GM08714 (cell line): ENCODE measurements around the gene CYP21A2.

Experiments used
- H3K4me3 ChIP-seq: fragments of 200-500 bp; sonication (Bioruptor generic); 2 replicates; pipeline ENCODE4 v1.5.1; 2014; ENCODE audit warnings: mild to moderate bottlenecking, low read length, inconsistent platforms
- ZNF274 ChIP-seq: IDR thresholded peaks from 2 replicates; pipeline ENCODE4 v1.6.1; 2012; ENCODE audit warnings: mild to moderate bottlenecking, low read depth, low read length

The CYP21A2 gene

DNA sequence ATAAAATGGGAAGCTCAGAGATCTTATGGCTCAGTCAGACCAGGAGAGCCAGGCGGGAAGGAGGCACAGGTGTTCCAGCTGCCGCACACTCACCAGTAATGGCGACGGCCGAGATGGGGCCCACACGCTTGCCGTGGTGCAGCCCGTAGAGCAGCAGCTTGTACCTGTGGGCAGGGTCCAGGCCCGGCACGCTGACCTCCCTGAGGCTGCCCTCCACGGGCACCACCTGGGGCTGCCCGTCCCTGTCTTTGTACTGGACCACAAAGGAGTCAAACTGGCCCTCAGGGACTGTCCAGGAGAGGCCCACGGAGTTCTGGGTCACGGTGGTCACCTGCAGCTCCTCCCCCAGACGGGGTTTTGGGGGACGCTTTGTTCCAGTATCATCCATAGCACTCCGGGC is 31.2 kb downstream of the CYP21A2 start:
- TF ChIP-seq ZNF274 = no peak
- no peak overlapping the region for H3K4me3 ChIP-seq

DNA sequence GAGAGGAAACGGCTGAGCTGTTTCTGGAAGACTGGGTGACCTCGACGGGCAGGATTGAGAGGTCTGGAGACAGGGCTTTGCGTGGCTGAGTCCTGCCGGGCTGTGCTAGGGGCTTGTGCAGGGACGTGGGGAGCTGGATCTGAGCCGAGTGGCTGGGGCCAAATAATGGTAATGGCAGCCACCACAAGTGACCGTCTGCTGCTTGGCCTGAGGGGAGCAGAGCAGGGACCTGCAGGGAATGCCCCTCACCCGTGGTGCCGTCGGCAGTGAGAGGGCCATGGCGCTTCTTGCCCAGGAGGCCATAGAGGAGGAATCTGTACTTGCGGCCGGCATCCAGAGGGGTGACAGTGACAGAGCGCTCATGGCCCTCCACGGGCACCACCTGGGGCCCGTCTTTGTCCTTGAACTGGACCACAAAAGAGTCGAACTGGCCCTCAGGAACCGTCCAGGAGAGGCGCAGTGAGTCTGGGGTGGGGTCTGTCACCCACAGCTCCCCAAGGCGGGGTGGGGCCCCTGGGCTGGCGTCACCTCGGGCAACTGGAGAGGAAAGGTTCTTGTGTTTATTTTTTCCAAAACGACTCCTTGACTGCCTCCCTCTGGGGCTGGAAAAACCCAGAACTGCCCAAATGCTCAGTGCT is 31.8 kb downstream of the CYP21A2 start:
- TF ChIP-seq ZNF274 = no peak
- no peak overlapping the region for H3K4me3 ChIP-seq

DNA sequence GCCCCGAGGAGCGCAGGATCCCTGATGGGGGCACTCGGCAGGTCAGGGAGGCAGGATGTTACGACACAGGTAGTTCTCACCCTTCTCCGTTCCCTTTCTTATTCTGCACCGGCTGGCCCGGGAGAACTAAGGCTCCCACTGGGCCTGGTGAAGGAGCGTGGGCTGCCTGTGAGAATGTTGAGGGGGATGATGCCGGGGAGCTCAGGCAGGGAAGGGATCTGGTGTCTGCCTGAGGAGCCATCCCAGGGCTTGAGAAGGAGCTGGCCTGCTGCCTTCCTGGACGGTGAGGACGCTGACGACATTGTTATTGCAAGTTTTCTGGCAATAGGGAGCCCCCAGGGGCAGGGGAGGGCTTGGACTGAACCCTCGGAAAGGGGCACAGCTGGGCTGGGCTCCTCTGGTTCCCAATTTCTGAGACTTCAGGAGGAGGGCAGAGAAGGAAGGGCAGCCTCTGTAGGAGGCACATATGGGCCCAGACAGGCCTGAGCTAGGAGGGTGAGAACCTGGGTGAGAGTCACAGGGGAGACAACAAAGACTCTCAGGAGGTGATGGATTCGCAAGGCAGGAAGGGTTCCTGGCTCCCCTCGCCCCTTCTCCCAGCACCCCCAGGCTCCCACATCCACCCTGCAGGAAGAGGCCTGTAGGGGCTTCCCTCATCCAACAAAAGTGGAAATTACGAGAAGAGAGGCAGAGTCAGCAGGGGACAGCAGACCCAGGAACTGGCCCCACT is 32.8 kb downstream of the CYP21A2 start:
- no peak for TF ChIP-seq ZNF274
- H3K4me3 ChIP-seq = no peak overlapping the region

DNA sequence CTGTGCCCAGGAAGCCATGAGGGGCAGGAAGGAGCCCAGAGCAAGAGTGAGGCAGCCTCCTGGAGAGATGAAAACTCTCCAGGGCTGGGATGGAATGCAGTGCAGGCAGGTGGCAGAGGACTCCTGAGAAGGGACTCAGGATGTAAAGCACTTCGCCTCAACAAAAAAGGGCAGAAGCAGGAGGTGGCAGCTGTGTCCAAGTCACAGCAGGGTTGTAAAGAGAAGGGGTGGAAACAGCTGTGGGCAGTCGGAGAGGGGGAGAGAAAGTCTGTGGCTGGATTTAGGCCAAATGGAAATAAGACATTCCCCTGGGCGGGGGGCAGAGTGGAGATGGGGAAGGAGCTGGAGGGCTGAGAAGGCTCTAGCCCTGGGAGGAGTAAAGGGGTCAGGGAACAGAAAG is 34.9 kb downstream of the CYP21A2 start:
- no peak overlapping the region for H3K4me3 ChIP-seq
- TF ChIP-seq ZNF274 = no peak

DNA sequence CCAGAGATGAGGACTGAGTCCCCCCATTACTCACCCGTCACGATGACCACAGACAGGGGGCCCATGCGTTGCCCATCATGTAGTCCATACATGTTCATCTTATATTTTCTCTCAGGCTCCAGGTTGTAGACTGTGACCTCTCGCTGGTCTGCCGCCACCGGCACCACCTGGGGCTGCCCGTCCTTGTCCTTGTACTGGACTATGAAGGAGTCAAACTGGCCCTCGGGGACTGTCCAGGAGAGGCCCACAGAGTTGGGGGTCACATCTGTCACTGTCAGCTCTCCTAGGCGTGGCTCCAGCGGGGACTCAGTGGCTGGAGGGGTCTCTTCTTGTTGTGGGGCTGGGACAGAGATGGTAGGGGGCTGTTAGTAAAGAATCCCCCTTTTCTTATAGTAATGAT is 35.4 kb downstream of the CYP21A2 start:
- no peak overlapping the region for H3K4me3 ChIP-seq
- TF ChIP-seq ZNF274 = no peak

DNA sequence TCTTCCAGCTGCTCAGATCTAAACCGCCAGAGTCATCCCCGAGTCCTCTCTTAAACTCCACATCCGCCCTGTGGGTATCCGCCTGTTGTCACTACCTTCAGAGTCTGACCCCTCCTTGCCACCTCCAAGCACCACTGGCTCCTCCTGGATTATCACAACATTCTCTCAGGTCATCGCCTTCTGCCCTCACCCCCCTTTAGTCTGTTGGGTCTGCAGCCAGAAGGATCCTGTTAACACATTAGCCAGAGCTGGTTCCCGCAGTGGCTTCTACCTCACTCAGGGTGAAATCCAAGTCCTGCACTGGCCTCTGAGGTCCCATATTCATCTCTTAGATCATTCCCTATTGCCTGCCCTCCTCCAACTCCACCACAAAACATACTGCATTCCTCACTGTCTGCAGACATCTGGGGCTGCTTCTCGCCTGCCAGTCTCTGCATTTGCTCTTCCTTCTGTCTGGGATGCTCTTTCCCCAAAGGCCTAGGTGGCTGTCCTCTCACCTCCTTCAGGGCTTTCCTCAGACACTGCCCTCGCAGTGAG is 36.8 kb downstream of the CYP21A2 start:
- no peak overlapping the region for H3K4me3 ChIP-seq
- TF ChIP-seq ZNF274 = no peak

DNA sequence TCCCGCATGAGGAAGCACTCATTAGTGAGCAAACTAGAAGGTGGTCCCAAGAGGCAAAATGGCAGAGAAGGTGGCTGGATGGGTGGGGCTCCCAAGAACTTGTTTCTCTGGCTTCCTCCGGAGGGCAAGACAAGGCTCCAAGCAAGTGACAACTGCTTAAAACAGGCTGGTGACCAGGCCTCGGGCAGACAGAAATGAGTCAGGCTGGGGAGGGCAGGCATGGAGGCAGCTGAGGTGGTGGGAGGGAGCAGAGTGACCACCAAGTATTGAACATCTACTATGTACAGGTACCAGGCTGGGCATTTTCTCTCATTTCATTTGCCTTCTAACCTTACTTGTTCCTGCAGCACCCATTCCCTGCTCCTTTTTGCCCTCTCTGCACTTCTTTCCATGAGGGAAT is 37.6 kb downstream of the CYP21A2 start:
- H3K4me3 ChIP-seq = no peak overlapping the region
- TF ChIP-seq ZNF274 = no peak

DNA sequence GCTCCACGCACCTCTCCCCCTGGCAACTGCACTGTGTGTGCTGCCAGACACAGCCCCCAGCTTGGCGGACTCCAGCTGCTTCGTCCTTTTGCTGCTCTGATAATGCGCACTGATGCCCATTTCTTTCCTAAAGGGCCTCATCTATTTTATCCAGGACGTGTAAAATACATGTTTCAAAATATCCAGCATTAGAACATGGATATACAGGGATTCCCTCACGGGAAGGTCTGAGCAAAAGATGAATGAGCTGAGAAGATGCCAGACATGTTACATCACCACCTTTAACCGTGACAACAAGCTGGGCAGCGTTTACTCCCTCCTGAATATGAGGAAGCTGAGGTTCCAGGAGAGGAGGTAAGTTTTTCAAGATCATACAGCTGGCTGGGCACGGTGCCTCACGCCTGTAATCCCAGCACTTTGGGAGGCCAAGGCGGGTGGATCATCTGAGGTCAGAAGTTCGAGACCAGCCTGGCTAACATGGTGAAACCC is 38.1 kb downstream of the CYP21A2 start:
- no peak overlapping the region for H3K4me3 ChIP-seq
- no peak for TF ChIP-seq ZNF274

DNA sequence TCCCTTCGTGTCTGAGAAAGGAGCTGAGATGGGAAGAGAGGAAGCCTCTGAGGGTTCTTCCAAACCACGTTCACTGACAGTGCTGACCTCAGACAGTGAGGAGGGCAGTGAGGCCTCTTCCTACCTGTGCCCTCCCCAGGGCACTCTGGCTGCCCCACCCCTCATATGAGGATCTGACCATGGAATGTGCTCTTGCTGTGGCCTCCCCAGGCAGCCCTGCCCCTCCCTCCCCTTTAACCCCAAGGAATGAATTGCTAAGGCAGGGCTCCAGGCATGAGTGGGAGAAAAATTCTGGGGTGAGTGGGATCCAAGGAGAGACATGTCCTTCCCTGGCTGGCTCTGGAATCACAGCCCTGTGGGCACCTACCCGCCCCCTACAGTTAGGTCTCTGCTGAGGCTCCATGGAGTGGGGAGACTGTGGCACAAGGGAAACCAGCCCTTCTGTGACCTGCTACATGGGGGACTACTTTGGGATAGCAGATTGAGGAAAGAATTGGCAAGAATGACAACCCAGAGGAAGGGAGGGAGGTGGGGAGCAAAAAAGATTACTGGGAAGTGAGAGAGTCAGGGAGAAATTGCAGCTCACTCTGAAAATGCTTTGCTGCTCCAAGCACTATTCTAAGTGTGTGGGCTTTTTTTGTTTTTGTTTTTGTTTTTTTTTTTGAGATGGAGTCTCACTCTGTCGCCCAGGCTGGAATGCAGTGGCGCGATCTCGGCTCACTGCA is 41.5 kb downstream of the CYP21A2 start:
- TF ChIP-seq ZNF274 = no peak
- H3K4me3 ChIP-seq = no peak overlapping the region

DNA sequence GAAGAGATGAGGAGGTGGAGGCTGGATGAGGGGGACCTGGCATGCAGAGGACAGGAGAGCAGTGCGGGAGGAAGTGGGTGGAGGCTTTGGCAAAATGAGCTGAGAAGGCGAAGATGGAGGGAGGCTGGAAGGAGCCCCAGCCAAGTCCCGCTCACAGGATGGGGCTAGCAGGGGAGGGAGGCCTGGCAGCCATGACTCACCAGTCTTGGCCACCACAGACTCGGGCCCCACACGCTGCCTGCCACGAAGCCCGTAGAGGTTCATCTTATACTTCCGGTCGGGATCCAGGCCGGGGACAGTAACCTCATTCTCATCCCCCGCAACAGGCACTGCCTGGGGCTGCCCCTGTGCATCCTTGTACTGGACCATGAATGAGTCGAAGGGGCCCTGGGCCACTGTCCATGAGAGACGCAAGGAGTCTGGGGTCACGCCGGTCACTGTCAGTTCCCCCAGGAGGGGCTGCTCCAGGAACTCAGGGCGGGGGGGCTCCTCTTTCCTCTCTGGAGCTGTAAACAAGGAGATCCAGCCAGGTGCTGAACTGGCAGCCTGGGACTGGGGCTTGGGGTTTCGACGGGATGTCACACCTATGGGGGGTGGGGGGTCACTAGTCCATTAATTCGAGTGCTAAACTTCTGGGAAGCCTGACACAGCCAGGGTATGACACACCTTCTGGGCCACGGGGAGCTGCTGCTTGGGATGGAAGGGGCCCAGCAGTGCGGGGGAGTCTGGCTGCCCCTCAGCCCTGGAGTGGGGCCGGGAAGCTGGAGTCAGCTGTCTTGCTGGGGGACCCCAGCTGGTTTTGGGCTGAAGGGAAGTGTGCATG is 43.2 kb downstream of the CYP21A2 start:
- no peak overlapping the region for H3K4me3 ChIP-seq
- no peak for TF ChIP-seq ZNF274

DNA sequence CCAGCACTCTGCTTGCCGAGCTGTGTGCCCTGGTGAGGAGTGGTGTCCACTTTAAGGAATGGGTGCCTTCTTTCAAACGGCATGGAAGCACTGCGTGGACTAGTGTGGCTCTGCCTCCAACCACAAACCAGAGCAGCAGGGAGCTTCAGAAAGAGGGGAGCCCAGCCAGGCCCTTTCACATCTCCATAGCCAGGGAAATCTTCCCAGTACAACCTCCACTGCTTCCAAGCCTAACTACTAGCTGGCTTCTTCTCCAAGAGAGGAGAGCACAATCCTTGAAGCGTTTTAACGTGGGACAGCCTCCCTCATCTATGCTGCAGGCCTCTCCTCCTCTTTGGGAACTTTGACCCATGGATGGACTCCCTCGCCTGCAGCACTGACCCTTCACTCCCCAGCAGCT is 44.3 kb downstream of the CYP21A2 start:
- H3K4me3 ChIP-seq = no peak overlapping the region
- no peak for TF ChIP-seq ZNF274

DNA sequence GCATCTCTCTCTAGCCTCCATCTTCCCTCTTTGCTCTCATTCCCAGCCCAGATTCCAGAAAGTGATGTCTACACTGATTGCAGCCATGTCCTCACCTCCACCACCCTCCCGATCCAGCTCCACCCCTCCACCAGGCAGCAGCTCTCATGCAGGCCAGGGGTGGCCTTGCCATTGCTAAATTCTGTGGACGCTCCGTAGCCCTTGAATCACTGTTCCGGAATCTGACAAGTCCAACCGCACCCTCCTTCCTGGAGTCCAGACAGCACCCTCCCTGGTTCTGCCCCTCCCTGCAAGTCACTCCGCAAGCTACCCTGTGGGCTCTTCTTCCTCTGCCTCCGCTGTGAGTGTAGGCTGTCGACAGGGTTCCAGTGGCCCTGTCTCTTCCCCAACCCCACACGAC is 44.7 kb downstream of the CYP21A2 start:
- TF ChIP-seq ZNF274 = no peak
- H3K4me3 ChIP-seq = no peak overlapping the region

DNA sequence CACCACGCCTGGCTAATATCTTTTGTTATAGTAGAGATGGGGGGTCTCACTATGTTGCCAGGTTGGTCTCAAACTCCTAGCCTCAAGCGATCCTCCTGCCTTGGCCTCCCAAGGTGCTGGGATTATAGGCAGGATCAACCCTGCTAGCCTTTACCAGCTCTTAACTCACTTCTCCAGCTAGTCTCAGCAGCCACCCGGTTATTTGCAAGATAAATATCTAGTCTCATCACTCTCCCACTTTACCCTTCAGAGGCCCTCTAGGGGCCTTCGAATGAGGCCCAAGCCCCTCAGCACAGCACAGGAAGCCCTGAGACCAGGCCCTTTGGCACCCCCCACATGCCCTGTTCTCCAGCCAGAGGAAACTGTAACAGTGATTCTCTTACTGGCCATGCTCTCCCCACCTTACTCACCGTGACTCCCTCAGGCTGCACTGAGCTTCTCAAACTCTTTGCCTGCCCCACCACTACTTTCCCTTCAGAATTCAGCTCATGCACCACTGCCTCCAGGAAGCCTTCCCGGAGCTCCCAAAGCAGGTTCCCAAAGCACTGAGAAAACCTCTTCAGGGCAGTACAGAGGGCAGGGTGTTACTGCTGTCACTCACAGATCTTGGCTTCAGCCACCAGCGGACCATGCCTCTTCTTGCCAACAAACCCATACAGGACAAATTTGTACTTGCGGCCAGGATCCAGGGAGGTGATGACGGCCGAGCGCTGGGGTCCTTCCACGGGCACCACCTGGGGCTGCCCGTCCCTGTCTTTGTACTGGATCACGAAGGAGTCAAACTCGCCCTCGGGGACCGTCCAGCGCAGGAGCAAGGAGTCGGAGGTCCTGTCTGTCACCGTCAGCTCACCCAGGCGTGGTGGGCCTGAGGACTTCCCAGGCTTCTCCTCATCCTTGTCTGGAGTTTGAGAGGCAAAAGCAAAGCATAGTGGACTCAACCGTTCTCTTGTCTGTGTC is 45.9 kb downstream of the CYP21A2 start:
- no peak for TF ChIP-seq ZNF274
- no peak overlapping the region for H3K4me3 ChIP-seq

DNA sequence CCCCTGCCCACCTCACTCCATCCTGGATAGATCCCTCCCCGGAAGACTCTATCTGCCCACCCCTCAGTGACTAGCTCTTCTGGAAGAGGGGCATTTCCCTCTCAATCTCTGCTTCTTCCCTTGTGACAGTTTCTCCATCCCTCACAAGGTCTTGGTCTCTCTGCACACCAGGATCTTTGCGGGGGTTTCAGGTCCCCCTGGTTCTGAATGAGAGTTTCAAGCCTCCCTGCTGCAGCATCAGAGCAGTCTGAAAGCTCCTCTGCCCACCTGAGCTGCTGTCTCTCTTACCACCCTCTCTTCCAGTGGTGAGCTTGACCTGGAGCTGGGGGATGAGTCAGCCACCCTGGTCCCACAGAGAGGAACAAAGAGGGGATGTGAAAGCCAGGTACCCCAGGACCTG is 46.6 kb downstream of the CYP21A2 start:
- TF ChIP-seq ZNF274 = no peak
- no peak overlapping the region for H3K4me3 ChIP-seq
